HG03342 (cell line): Measurements from ENCODE around the gene ATR.
"Not testable (repeated sequence)": the region's sequence is repeated elsewhere in the genome, so short reads cannot be mapped to it uniquely, and the experiment has no call there.

Experiments
- ATAC-seq: cut with Tn5 transposase; IDR thresholded peaks from one replicate; pipeline ENCODE4 v1.9.1; 2021; ENCODE audit warnings: mild to moderate bottlenecking, moderate library complexity; ENCODE audit not compliant: unreplicated experiment

The ATR gene

DNA sequence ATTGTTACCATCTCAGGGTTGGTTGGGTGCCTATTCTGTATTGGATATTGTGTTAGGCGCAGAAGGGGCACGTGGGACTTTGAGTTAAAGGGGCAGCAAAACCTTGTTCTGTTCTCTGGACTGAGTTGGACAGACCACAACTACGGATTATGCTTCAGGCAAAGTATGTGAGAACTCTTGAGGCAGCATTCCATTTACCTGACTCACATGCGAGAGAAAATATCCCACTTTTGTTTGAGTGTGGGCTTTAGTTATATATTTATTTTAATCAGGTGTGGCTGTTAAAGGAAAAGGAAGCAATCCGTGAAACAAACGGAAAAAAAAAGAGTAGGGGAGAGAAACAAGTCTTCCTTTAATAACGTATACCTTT is 17.0 kb upstream of the ATR start:
- no peak for ATAC-seq

DNA sequence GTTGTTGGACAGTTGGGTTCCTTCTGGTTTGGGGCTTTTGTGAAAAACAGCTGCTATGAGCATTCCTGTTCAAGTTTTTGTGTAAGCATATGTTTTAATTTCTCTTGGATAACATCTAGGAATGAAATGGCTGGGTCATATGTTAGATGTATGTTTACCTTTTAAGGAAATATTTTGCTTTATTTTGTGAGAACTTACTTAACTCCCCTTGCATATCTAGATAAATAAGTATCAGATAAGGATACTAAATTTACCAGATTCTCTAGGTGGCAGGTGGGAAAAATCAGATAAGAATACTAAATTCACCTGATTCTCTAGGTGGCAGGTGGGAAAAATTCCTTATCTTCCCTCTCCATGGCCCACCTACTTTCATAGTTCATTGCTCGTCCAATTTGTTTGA is 16.6 kb upstream of the ATR start:
- ATAC-seq, result no peak

GRCh38 chr3:142592268-142592667 is 13.7 kb upstream of the ATR start:
- not testable (repeated sequence) for ATAC-seq

- ATAC-seq, result no peak
Measured at GRCh38 chr3:142588703-142589102, 10.2 kb upstream of the ATR start.

DNA sequence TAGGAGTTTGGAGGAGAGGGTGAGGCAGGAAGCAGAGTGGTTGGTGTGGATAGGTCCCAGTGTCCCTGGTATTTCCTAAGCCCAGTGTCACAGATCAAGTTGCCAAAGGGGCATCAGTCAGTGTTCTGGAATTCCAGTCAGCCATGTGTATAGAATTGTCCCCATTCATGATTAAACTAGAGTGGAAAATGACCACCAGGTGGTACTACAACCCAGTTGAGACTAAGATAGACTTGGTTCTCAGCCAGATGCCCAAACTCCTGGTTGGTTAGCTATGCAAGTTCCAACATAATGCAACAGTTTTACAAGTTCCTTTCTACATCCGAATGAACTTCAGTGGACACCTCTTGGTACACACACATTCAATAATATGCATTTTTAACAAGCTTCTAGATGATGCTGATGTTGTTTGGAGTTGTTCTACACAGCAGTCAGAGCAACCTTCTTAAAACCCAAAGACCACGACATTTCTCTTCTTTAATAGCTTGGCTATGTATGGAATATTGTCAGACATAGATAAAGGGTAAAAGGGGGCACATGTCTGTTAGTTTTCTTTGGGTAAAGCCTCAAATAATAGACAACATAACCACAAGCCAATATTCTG is 8.4 kb upstream of the ATR start:
- ATAC-seq, result peak; percentile 61

GRCh38 chr3:142581070-142581469 is 2.5 kb upstream of the ATR start:
- ATAC-seq, result not testable (repeated sequence)

GRCh38 chr3:142580061-142580423 is 1.5 kb upstream of the ATR start:
- ATAC-seq, result no peak

DNA sequence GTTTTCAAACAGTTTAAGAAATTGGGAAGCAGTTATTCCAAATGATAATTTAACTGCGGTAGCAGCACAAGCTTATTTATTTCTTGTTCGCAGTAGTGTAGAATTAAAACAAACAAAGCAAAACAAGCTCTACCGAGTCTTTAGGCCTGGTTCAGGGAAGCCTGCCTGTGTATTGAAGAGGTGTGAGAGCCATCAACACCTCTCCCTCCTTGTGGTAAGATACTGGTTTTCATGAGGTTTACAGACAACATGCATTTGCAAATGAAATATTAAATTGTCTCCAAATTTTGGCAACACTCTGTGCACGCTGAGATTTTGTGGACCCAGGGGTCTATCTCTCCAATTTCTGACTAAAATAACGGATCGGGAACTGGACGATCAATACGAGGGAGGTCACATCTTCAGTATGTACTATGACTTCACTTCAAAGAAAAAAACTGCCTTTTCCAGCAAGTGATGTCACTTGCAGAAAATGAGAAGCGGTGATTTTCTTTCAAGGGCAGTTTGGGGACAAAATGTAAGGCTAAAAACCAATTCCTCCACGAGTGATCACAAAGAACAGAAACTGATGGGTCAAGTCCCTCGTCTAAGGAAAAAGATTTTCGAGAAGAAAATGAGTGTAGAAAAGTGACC is 721 bp downstream of the ATR start:
- no peak for ATAC-seq

GRCh38 chr3:142576792-142577191 is 1.7 kb downstream of the ATR start:
- ATAC-seq, result no peak

DNA sequence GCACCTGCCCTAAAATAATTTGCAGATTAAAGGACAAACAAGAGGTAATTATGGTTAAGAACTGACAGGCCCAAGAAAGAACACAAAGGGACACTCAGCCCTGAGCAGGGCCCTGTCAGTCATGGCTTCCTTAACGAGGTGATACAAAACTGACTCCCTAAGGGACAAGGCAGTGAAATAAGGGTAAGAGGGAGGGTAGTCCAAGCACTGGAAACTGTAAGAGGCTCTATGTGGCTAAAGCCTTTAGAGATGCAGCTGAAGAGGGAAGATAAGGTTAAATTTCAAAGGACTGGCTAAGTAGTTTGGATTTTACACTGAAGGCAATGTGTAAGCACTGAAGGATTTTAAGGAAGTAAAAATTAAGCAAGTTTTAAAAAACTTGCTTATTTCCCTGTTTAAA is 3.9 kb downstream of the ATR start:
- no peak for ATAC-seq

GRCh38 chr3:142574223-142574622 is 4.3 kb downstream of the ATR start:
- not testable (repeated sequence) for ATAC-seq

DNA sequence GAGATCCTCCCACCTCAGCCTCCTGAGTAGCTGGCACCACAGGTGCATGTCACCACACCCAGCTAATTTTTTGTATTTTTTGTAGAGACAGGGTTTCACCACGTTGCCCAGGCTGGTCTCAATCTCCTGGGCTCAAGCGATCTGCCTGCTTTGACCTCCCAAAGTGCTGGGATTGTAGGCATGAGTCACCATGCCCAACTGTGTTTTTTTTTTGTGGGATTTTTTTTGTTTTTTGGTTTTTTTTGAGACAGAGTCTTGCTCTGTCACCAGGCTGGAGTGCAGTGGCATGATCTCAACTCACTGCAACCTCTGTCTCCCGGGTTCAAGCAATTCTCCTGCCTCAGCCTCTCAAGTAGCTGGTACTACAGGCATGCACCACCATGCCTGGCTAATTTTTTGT is 9.1 kb downstream of the ATR start:
- ATAC-seq, result not testable (repeated sequence)

DNA sequence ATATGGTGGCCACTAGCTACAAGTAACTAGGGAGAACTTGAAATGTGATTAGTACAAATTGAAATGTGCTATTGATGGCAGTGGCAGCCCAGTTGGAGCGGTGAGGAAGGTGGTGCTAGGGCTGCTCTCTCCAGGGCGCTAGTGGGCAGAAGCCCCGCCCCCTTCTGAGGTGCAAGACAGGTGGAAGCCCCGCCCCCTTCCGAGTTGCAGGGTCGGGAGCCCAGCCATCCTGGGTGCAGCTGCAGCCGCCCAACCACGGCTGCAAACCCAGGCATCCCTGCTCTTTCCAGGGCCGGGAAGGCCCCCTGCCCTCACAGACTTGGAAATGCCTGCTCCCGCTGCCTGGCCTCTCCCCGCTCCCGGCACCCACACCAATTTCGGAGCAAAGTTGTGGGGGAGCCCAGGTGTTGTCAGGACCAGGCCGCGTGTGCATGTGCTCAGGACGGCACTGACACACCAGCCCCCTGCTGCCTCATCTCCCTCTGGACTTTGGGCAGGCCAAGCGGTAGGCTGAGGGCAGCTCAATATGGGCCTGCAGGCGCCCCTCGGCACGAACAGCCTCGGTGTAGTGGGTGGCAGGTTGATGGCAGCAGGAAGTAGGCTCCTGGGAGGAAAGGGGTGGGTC is 10.0 kb downstream of the ATR start:
- ATAC-seq, result no peak

DNA sequence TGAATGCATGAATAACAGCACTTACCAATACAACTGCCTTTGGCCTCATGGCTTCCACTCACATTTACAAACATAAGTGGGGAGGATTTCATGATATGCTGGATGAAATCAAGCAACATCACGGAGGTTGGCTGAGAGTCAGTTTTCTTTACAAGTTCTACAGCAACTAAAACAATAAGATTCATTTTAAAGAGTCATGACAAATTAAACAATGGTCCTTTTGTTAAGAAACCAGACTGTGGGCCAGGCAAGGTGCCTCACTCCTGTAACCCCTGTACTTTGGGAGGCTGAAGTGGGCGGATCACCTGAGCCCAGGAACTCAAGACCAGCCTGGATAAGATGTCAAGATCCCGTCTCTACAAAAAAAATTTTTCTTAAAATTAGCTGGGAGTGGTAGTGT is 12.4 kb downstream of the ATR start:
- ATAC-seq, result no peak

DNA sequence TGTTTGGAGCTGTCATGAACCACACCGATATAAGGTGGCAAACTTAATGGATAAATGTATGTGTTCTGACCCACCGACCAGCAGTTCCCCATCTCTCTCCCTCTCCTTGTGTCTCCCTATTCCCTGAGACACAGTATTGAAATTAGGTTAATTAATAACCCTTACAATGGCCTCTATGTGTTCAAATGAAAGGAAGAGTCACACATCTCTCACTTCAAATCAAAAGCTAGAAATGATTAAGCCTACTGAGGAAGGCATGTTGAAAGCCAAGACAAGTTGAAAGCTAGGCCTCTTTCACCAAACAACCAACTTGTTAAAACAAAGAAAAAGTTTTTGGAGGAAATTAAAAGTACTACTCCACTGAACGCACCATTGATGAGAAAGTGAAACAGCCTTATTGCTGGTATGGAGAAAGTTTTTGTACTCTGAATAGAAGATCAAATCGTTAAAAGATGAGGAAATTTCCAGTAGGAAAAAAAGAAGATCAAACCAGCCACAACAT is 15.0 kb downstream of the ATR start:
- ATAC-seq, result no peak

DNA sequence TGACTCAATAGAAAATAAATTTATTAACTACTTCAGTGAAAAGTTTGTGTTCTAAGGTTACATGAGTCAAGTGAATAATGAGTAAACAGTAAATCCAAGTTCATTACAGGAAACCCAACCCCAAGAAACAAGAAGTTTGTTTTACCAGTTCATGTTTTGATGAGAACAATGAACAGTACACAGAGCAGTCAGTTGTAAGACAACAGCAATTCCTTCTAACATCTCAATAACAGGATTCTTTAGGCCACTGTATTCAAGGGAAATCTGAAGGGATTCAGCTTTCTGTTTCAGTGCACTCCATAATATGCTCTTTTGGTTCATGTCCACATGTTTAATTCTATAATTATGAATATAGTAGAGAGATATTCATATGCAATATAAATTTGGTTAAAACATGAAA is 18.4 kb downstream of the ATR start:
- no peak for ATAC-seq

DNA sequence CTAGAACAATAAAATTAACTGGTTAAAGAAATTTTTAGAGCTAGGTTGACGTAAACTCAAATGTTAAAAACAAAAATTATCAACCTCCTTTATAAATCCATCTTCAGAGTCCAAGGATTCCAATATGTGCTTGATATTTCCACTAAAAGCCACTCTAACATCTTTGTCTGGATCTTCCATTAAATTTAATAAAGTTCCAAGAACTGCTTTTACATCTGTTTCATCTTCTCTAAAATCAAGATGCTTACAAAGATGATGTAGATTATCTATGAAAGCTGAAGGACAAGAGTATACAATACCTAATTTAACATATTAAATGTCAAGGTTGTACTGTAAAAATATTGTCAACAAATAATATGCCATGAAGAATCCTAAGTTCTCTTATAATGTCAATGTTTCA is 24.8 kb downstream of the ATR start:
- no peak for ATAC-seq

GRCh38 chr3:142552579-142552978 is 26.0 kb downstream of the ATR start:
- ATAC-seq, result not testable (repeated sequence)

- no peak for ATAC-seq
Measured at GRCh38 chr3:142549986-142550385, 28.5 kb downstream of the ATR start.

GRCh38 chr3:142543307-142543706 is 35.2 kb downstream of the ATR start:
- no peak for ATAC-seq

GRCh38 chr3:142542054-142542453 is 36.5 kb downstream of the ATR start:
- ATAC-seq, result no peak

DNA sequence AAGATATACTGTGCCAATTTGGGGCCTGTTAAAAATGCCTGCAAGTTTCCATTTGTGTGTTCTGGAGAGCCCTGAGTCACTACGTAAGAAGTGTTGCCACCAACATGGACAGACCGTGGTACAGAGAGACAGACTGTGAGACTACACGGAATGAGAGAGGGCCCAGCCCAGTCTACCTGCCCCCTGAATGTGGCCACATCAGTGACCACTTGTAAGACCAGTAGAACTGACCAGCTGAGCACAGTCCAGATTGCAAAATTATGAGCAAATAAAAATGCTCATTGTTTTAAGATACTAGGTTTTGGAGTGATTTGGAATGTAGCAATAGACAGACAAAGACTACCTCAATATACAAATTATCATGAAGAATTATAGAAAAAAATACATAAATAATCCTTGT is 42.0 kb downstream of the ATR start:
- ATAC-seq, result no peak

DNA sequence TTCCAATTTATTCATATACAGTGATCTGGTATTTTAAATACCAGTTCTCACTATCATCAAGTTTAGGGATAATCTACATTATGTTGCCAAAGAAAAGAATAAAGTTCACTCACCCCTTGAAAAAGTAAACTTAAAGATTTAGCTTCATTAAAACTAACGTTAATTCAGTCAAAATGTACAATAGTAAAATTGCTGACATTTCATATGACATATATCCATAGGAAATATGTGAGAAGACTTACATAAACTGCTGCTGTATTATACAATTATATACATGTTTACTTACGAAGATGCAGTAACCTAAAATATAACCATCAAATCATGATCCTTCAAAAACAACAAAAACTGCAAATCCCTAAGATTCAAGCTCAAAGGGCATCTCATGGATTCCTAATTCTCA is 44.0 kb downstream of the ATR start:
- ATAC-seq, result no peak
